Left forelimb (tissue), 1 donor: ENCODE measurements around the gene KCNE2.
A peak's percentile ranks its signal among the peaks of the same experiment; 100 is the strongest.

Experiments used
- DNase-seq: peaks from one replicate; pipeline ENCODE4 v3.0.0-alpha.2; 2018; ENCODE audit warnings: low spot score

Gene KCNE2, protein sequence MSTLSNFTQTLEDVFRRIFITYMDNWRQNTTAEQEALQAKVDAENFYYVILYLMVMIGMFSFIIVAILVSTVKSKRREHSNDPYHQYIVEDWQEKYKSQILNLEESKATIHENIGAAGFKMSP

DNA sequence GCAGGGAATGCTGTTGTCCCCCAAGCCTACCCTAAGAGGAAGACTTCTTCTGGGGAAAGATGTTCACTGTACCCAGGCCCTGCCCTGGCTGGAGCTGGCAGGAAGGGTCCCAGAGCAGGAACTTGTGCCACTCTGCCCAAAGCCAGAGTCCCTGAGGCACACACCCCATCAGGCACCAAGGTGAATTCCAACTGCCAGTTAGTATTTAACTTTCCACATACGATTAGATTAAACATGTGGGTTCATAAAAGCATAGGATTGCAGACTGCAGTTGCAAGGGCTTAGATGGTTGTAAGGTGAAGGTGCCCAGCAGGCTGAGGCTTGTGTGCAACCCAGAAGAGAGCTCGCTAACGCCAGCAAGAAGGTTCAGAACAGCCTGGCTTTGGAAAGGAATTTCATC is at the start of gene KCNE2:
TSS of gene KCNE2 (plus strand) at position 274 of the 400 bp plus-strand sequence. CDS start 6,473 bp downstream, outside the sequence.
- DNase-seq, result peak; percentile 23

DNA sequence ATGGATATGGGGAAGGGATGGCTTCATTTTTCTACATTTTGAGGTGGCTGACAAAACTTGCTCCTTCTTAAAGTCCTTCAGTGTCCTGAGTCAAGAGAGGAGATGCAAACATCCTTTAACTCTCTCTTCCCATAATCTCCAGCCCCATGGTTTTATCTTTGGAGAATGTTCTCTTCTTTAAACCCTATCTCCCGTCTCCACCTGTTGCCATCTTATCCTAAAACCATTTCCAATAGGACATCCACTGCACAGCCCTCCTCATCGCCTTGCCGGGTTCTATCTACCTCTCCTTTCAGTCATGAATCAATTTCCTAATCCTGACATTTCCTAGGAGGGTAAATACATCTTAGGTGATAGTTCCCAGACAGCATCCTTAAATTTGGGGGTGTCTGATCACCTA is 44.2 kb upstream of the KCNE2 start:
- no peak for DNase-seq

DNA sequence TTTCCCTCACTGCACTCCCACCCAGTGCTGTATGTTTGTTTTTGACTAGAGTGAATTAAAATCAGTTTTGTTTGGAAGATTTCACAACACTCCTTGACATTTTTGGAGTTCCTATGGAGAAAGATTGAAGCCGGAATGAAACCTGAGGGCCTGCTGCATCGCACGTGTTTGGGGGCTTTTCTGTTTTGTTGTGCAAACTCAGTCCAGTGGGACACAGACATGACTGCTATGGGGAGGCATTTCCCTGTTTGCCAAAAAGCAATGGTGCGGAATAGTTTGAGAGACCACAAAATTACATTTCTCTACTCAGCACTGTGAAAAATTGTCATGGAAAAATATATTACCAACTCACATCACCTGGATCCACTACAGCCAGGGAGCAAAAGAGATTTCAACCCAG is 43.8 kb upstream of the KCNE2 start:
- DNase-seq, result no peak

DNA sequence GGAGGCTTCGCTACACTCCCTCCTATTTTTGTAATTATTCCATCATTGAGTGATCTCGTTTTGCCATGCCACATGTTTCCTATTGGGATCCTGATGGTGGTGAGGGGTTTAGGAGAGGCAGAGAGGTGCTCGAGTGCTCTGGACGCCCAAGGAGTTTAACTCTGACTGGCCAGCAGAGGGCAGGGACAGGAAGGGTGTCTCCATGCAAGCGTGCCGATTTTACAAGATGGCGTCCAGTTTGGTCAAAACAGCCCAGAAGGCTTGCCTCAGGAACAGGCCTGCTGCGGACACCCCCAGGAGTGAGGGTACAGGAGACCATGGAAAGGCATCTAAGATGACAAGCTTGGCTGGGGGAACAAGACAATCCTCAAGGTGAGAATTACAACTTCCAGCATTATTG is 33.8 kb upstream of the KCNE2 start:
- no peak for DNase-seq

DNA sequence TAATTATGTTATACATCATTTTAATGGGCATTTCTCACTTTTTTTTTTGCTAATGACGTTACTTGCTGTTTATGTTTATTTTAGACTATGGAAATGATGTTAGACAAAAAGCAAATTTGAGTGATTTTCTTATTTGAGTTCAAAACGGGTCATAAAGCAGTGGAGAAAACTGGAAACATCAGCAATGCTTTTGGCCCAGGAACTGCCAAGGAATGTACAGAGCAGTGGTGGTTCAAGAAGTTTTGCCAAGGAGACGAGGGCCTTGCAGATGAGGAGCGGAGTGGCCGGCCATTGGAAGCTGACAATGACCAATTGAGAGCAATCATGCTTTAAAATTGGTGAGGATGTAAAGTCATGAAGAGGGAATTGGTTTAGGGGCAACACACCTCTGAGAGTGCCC is 32.1 kb upstream of the KCNE2 start:
- no peak for DNase-seq

DNA sequence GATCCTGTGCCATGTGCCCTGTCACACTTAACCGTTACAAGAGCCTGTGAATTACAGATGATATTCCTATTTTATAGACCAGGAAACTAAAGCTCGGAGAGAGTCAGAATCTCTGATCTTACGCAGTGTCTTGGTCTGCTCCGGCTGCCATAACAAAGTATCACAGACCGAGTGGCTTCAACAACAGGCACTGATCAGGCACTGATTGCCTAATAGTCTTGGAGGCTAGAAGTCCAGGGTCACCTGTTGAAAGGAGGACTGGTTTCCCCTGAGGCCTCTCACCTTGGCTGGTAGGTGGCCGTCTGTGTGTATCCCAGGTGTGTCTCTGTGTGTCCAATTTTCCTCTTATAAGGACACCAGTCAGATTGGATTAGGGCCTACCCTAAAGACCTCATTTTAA is 31.5 kb upstream of the KCNE2 start:
- no peak for DNase-seq

DNA sequence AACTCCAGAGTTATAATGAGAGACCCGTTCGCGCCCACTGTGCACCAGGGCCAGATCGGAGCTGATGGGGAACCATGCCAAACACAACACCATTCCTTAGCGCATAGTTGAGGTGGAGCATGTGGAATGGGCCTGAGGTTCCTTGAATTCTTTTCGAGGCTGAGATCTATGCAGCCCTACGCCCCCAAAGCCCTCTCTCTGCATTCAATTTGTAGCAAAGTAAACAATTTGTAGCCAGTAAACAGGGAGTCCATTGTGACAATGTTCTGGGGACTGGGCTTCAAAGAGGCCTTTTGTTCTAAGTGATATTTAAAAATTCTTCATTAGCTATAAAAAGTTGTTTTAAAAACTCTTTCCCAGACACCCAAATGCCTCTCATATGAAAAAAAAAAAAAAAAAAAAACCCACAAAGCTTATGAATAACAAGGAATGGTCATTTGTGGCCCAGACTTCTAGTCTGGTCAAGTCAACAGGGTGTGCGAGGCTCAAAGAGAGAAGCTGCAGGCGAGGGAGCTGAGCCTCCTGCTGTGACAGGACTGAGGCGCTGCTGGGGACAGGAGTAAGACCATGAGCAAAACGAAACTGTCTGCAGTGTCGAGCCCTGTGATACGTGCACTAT is 30.6 kb upstream of the KCNE2 start:
- no peak for DNase-seq

DNA sequence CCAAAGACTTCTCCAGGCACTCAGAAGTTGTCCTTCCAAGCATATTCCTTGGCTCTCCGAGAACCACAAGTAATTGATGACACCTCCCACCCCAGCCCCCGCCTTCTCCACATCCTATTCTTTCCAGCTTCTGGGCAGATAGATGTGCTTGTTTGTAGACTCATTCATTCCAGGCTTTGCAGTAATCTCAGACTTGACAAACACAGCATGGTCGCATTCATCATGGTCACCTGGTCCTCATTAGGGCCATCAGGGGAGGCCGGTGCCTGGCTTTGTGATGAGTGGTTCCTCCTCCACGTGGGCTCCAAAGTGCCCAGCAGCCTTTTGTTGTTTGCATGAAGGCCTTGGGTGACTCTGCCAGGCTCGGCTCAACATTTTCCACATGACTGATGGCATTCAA is 28.5 kb upstream of the KCNE2 start:
- DNase-seq, result no peak

DNA sequence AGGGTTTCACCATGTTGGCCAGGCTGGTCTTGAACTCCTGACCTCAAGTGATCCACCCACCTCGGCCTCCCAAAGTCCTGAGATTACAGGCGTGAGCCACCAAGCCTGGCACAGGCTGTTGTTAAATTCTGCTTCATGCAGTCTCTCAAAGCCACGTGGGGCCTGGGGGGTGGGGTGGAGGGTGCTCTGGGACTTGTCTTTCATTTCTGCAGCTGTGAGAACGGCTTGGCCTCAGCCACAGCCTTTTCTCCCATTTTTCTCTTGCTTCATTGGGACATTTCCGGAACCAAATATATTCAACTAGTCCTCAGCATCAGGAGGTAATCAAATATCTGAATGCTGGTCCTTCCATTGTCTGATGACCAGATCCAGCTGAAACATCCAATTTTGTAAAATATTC is 27.6 kb upstream of the KCNE2 start:
- DNase-seq, result no peak

DNA sequence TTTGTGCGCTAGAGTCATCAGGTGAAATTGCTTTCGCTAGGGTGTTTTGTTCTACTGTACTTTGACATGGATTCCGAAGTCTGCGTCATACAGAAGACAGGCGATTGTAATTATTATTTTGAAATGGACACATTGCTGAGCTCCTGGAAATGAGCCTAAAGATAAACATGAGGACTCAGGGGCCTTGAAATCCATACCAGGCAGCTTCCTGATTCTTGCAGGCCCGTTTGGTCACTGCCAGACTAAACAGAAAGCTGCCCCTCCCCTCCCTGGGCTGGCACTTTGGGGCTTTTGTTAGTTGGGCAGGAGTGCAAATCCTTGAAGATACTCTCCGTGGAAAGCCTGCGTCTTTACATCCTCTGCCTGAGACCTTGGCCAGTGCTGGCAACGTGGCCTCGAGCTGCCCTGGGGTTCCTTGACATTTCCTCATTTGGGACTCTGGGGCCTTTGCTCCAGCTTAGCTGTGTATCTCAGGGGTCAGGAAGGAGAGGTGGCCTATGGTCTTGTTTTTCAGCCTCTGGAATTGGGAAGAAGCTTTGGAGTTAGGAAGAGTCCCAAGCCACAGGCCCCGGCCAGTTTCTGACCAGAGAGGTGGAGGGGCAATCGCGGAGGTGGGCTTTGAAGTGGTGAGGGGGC is 26.9 kb upstream of the KCNE2 start:
- DNase-seq, result no peak

DNA sequence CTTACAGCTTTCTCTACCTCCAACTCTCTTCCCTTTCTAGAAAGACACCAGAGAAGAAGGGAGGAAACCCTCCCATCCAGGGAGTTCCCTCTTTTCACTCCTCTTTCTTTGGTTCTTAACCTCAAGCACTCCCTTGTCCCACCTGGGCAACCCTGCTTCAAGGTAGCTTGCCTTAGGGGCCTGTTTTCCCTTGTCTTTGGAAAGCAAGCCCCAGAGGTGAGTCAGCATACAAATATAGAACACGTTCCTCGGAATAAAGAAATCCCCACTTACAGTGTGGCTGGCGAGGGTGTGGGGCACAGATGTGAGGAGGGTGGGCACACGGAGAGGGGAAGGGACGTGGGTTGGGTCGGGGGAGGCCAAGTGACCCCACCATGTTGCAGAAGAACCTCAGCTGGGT is 26.1 kb upstream of the KCNE2 start:
- DNase-seq, result no peak

DNA sequence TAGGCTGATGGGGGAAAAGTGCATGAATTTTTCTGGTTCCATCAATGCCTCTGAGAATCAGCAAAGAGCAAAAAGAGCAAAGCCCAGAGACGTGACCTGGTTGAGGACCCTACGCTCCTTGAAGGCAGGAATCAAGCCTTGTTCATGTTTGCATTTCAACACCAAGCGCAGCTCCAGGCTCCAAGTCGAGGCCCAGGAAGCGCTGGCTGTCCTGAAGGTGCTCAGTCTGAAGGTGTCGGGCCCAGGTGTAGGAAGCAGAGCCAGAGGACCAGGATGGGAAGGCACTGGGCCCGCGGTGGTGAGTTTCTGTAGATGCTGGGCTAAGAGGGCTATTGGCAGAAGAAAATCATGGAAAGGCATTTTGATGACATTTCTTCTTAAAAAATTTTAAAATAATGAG is 25.6 kb upstream of the KCNE2 start:
- DNase-seq, result no peak

DNA sequence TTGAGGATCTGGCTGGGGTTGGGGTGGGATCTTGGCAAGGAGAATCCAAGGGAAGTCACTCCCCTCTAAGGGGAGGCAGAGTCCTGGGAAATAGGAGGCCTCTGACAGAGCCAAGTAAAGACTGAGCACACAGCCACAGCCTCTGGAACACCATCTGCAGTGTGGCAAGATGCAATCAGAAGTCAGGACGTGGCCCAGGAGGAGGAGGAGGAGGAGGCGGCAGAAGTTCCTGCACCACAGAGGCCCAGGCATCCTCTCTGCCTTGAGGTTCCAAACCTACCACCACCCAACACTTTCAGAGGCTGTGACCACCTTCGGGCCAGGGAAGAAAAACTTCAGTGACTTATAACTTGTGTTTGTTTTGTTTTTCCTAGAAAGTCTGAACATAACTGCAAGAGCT is 23.7 kb upstream of the KCNE2 start:
- no peak for DNase-seq

DNA sequence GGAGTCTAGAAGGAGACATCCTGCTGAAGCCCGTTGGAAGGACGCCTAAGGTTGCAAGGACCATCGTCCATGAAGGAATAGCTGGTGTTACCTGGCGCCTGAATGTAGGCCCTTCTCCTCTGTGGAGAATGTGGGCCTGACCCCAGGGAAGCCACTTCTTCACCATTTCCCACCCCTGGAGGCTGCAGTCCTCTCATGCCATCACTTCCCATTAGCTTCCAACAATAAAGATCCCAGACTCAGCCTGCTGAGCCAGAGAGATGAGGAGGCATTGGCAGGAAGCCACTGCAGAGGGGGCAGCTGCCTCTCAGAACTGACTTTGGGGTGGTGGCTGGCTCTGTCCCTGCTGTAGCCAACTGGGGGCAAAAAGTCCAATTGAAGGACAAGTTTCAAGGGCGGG is 21.3 kb upstream of the KCNE2 start:
- no peak for DNase-seq

DNA sequence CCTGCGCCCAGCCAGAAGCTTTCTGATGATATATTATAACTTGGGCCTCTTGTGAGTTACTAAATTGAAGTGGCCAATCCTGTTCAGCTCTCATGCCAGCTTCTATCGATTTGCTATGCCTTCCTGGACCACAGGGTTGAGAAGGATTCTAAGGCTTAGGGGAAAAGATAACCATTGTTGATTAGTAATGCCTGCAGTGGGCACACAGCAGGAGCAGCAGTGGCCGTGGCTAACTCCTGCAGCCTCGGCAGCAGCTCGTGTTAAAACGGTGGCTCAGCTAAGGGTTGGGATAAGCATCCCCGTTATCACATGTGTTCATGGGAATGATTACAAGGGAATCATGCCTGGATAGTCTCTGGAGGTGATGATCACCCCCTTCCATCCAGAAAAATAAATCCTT is 20.5 kb upstream of the KCNE2 start:
- no peak for DNase-seq

DNA sequence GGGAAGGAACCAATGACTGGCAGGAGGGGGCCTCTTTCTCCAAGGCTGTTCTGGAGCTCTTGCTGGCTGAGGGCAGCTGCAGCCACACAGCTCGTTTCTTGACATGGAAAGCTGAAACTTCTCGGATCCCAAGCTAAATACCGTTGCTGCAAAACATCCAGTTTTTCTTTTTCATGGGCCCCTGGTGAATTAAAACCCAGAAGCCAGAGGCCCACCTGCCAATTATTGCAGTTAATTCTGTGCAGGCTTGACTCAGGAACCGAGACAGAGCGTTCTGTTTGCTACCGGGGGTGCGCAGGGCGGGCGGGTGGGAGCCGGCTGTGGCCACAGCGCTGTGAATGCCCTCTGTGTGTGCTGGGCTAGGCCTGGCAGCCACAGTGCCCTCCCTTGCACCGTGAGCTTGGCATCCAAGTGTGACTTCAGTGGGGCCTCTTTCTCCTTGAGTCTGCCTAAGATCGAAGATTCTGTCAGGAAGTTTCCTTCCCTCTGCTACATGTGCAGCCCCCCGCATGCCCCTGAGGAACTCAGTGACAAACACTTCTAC is 19.9 kb upstream of the KCNE2 start:
- no peak for DNase-seq

DNA sequence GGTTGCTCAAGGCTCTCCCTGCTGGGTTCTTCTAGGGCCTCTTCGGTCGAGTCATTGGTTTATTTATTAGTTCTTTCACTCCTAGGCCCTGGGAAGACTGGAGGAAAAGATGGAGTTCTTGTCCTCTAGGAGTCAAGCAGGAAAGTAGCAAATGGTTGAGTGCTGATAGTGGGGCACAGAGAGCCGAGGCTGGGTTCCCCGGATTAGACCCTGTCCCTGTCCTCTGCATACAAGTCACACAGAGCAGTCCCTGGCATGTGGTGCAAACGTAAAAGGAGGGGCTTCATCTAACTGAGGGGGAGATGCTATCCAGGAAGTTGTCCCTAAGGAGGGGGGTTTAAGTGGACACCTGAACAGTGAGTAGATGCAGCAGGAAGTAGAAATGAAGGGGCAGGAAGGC is 19.2 kb upstream of the KCNE2 start:
- DNase-seq, result no peak

DNA sequence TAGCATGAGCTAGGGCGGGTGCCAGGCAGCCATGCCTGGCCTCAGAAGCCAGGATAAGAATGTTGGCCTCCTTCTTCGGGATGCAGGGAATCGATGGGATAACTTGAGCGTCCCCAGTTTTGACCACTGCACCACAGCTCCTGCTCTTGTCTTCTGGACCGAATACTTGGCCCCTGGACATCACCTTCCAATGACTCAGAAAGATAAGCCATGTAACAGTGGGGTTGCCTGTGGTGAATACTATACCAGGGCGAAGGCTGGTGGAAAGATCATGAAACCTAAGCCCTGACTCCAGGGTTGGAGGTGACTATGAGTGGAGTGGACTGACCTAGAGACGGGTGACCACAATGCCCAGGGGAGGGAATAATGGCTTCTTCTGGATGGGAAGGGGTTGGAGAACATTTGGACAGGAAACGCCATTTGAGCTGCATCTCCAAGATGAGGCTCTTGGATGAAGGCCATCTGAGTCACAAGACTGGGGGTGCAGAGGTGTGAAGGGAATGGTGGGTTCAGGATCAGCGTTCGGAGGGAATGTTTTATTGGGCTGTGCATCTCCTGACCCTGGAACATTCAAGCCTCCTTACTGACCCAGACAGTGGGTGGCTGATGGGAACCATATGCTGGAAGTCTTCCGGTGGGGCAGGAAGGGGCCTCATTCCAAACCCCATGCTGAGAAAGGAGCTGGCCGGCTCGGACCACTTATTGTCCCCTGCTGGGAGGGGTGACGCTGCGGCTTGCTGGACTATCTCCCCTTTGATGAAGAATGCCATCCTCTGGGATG is 18.5 kb upstream of the KCNE2 start:
- DNase-seq, result no peak

DNA sequence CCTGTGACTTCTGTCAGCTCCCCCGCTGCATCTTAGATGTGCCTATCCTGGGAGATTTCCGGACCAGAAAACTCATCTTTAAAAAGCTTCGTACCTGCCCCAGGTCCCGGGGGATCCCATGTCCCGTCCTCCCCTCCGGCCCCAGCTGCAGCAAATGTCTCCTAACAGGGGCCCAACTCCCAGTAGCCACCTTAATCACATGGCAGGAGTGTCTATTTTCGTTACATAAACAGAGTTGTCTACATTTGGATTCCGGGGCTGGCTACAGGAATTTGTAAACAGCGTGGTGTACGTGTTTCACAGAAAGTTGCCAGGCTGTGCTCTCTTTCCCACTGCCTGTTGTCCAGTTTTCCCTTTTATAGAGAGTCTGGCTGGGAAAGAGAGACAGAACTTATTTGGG is 17.9 kb upstream of the KCNE2 start:
- DNase-seq, result no peak

DNA sequence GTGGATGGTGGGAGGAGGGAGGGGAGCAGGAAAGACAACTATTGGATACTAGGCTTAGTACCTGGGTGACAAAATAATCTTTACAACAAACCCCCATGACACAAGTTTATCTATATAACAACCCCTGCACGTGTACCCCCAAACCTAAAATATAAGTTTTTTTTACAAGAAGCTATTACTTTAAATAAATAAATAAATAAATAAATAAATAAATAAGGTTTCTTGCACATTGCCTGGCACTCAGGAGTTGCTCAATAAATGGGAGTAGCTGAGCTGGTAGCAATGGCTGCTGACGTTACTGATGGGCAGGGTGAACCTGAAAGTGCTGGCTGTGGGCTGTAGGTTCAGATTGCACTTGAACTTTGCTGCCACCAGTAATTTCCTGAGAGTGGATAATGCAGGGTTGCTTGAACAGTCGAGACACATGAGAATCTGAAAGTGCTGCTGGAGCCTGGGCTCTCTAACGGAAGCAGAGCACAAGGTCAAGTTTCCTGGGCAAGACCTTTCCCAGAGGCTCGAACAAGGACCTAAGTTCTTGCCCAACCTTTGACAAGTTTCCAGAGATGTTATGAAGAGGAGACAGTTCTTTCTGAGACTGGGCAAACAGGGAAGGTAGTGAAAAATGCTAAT is 14.8 kb upstream of the KCNE2 start:
- no peak for DNase-seq

DNA sequence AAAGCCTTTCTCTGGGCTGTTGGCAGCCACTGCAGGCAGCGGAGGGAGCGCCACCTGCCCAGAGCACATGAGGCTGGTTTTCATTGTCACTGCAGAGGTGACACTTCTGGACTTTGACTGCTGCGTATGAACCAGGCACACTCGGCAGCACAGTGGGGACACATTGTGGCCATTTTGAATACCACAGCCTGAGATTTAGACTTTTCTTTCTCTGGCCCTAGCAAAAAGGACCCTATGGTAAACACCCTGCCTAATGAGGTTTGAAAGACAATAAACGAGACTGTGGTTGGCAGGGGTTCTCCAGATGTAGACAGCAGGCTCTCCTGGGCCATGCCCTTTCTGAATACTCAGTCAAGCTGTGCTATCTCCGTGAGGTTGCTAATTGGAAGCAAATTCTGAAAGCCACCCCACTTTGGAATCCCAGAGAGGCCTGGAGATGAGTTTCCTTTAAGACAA is 12.0 kb upstream of the KCNE2 start:
- DNase-seq, result no peak

DNA sequence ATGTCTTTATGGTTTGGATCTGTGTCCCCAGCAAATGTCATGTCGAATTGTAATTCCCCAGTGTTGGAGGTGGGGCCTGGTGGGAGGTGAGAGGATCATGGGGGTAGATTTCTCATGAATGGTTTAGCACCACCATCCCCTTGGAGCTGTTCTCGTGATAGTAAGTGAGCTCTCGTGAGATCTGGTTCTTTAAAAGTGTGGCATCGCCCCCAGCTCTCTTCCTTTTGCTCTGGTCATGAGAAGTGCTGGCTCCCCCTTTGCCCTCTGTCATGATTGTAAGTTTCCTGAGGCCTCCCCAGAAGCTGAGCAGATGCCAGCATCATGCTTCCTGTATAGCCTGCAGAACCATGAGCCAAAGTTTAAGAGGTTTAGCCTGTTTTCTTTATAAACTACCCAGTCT is 11.2 kb upstream of the KCNE2 start:
- DNase-seq, result no peak
